ENCODE data around the gene ZIC5. TPM values are rescaled to one million over a fixed set of nuclear protein-coding genes. Genes with fewer than 3 reads are reported as not detected.

Gene ZIC5
- total and polyA plus RNA-seq, 4 donors = not detected

DNA sequence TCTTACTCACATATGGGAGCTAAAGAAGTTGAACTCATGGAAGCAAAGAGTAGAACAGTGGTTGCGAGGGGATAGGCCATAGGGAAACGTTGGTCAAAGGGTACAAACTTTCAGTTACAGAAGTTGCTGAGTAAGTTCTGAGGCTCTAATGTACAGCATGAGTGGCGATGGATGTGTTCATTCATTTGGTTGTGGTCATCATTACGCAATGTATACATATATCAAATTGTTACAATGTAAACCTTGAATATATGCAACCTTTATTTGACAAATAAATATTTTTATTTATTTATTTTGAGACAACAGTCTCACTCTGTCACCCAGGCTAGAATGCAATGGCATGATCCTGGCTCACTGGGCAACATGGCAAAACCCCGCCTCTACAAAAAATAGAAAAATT lies 38.7 kb downstream of the ZIC5 start:
- H3K27ac ChIP-seq (ENCODE audit: low read depth in 1 of 2, low read length in 1 of 2) = no peak overlapping the region
- H3K9ac ChIP-seq (ENCODE audit: insufficient read depth in 1 of 2, low read length in 2 of 2) = no peak overlapping the region
- peaks cover 0 to 10% (median 3%) of the 10 kb centered on the region in 5 donors for H3K4me1 ChIP-seq (ENCODE audit: control insufficient read depth in 5 of 5, insufficient read depth in 5 of 5, low read length in 5 of 5)
- ATAC-seq (ENCODE audit: insufficient read depth, low FRiP score) (no peak), DNase-seq (no peak)
- TF ChIP-seq, protein P1, sequence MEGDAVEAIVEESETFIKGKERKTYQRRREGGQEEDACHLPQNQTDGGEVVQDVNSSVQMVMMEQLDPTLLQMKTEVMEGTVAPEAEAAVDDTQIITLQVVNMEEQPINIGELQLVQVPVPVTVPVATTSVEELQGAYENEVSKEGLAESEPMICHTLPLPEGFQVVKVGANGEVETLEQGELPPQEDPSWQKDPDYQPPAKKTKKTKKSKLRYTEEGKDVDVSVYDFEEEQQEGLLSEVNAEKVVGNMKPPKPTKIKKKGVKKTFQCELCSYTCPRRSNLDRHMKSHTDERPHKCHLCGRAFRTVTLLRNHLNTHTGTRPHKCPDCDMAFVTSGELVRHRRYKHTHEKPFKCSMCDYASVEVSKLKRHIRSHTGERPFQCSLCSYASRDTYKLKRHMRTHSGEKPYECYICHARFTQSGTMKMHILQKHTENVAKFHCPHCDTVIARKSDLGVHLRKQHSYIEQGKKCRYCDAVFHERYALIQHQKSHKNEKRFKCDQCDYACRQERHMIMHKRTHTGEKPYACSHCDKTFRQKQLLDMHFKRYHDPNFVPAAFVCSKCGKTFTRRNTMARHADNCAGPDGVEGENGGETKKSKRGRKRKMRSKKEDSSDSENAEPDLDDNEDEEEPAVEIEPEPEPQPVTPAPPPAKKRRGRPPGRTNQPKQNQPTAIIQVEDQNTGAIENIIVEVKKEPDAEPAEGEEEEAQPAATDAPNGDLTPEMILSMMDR (IDR thresholded peaks at IDR 0.05; ENCODE audit: control extremely low read depth, extremely low read depth) = no peak
- no peak overlapping the region for H3K4me3 ChIP-seq
- H3K36me3 ChIP-seq (ENCODE audit: control insufficient read depth in 4 of 4, insufficient read depth in 4 of 4, low read length in 4 of 4) = peaks cover 0 to 2% (median 0%) of the 10 kb centered on the region in 4 donors
- H3K9me3 ChIP-seq (ENCODE audit: control insufficient read depth in 4 of 4, insufficient read depth in 3 of 4, low read length in 3 of 4) = peaks cover 0 to 3% (median 0%) of the 10 kb centered on the region in 4 donors
- WGBS, 2 donors = 68 to 83% methylated on average over 5 of the region's 5 CpGs
- no peaks in the 10 kb centered on the region for H3K27me3 ChIP-seq (ENCODE audit: control insufficient read depth in 3 of 3, insufficient read depth in 3 of 3, low read length in 2 of 3)

DNA sequence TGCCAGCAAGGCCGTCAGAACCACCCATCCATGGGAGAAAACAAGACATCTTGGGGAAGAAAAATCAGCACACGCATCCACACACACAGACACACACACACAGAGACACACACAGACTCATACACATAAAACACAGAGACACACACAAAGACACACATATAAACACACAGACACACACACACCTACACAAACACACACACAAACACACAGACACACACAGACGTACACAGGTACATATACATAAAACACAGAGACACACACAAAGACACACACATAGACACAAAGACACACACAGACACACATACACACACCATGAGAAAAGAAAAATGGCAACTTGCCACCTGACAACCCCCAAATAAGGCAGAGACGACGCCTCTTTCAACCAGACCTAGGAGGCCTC lies 40.6 kb downstream of the ZIC5 start:
- whole genome bisulfite sequencing, 2 donors = 83 to 84% methylated on average over 5 of the region's 5 CpGs
- no peak overlapping the region for H3K9ac ChIP-seq (ENCODE audit: insufficient read depth in 1 of 2, low read length in 2 of 2)
- H3K36me3 ChIP-seq (ENCODE audit: control insufficient read depth in 4 of 4, insufficient read depth in 4 of 4, low read length in 4 of 4) = peaks cover 0 to 2% (median 0%) of the 10 kb centered on the region in 4 donors
- peaks cover 0 to 10% (median 3%) of the 10 kb centered on the region in 5 donors for H3K4me1 ChIP-seq (ENCODE audit: control insufficient read depth in 5 of 5, insufficient read depth in 5 of 5, low read length in 5 of 5)
- TF ChIP-seq, protein P1 (IDR thresholded peaks at IDR 0.05; ENCODE audit: control extremely low read depth, extremely low read depth) = no peak
- peaks cover 0 to 4% (median 4%) of the 10 kb centered on the region in 3 donors for H3K27me3 ChIP-seq (ENCODE audit: control insufficient read depth in 3 of 3, insufficient read depth in 3 of 3, low read length in 2 of 3)
- ATAC-seq (ENCODE audit: insufficient read depth, low FRiP score) (no peak), DNase-seq (peak in 1 of 3 donors; percentile 34)
- H3K4me3 ChIP-seq = no peak overlapping the region
- H3K9me3 ChIP-seq (ENCODE audit: control insufficient read depth in 4 of 4, insufficient read depth in 3 of 4, low read length in 3 of 4) = peaks cover 0 to 3% (median 0%) of the 10 kb centered on the region in 4 donors
- H3K27ac ChIP-seq (ENCODE audit: low read depth in 1 of 2, low read length in 1 of 2) = peak overlapping the region in 1 of 2 donors; percentile 3

DNA sequence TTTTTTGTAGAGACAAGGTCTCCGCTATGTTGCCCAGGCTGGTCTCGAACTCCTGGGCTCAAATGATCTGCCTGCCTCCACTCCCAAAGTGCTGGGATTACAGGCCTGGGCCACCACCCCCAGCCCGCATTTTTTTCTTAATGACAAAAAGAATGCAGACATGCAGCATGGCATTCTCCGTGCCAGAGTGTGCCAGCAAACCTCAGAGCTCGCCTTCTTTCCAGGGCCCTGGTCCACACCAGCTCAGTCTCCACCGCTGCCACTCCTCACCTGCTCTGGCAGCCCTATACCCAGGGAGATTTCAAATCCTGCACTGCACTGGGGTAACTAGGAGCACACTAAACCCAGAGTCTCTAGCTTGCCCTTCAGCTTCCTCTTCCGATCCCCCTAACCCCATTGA lies 41.7 kb downstream of the ZIC5 start:
- Histone ChIP-seq H3K4me1 (ENCODE audit: control insufficient read depth in 5 of 5, insufficient read depth in 5 of 5, low read length in 5 of 5) (peaks cover 0 to 10% (median 3%) of the 10 kb centered on the region in 5 donors), H3K27ac (ENCODE audit: low read depth in 1 of 2, low read length in 1 of 2) (peak overlapping the region in 1 of 2 donors; percentile 6), H3K36me3 (ENCODE audit: control insufficient read depth in 4 of 4, insufficient read depth in 4 of 4, low read length in 4 of 4) (no peaks in the 10 kb centered on the region), H3K9ac (ENCODE audit: insufficient read depth in 1 of 2, low read length in 2 of 2) (no peak overlapping the region), H3K27me3 (ENCODE audit: control insufficient read depth in 3 of 3, insufficient read depth in 3 of 3, low read length in 2 of 3) (peaks cover 0 to 9% (median 4%) of the 10 kb centered on the region in 3 donors), H3K4me3 (no peak overlapping the region), H3K9me3 (ENCODE audit: control insufficient read depth in 4 of 4, insufficient read depth in 3 of 4, low read length in 3 of 4) (no peaks in the 10 kb centered on the region)
- no peak for ATAC-seq (ENCODE audit: insufficient read depth, low FRiP score)
- WGBS, 2 donors = 76 to 81% methylated on average over 7 of the region's 7 CpGs
- no peak for DNase-seq
- TF ChIP-seq, protein P1 (IDR thresholded peaks at IDR 0.05; ENCODE audit: control extremely low read depth, extremely low read depth) = no peak
